ENCODE measurements around the gene ATP6V0B. TPM values are rescaled to one million over a fixed set of nuclear protein-coding genes. Genes with fewer than 3 reads are reported as not detected.

ATP6V0B gene
- total and polyA plus RNA-seq, 9 of the 15 experiments (the other 6 are each of a cell fraction or from before 2014, with no cell fraction given): 137 to 328 (median 220) TPM

DNA sequence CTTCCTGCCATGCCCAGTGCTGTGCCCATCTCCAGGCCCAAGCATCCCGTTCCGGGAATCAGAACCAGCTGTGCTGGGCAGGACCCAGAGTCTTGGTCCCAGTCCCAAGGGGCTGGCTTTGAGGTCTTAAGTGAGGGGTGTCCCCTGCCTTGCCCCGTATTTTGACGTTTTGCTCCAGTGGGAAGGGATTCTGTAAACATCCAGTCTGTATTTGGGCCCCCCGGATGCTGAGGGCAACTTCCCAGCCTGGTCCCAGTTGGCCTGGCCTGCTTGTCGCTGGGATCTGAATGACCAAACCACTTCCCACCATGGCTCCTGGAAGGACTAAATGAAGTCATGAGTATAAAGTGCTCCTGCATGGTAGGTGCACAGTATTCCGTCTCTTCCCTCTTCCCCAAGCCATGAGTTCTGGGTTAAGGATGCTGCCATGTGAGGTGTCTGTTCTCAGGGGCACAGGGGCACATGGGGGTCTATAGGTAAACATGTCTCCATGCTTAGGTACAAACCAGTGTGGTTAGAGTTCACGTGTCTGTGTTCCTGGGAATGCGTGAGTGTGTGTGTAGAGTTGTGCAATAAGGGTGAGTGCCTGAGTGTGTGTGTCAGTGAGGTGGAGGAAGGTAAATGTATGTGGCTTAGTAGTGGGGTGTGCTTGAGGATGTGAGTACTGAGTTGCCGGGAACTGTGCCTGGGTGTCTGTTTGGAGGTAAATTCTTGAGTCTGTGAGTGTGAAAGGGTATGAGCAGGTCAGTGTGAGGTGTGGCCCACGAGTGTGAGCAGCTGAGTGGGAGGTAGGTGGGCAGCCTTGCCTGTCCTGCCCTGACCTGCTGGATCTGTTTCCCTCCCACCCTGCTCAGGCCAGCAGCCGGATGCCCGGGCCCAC lies 5.7 kb downstream of the ATP6V0B start (continued):
- TF ChIP-seq, protein P1, sequence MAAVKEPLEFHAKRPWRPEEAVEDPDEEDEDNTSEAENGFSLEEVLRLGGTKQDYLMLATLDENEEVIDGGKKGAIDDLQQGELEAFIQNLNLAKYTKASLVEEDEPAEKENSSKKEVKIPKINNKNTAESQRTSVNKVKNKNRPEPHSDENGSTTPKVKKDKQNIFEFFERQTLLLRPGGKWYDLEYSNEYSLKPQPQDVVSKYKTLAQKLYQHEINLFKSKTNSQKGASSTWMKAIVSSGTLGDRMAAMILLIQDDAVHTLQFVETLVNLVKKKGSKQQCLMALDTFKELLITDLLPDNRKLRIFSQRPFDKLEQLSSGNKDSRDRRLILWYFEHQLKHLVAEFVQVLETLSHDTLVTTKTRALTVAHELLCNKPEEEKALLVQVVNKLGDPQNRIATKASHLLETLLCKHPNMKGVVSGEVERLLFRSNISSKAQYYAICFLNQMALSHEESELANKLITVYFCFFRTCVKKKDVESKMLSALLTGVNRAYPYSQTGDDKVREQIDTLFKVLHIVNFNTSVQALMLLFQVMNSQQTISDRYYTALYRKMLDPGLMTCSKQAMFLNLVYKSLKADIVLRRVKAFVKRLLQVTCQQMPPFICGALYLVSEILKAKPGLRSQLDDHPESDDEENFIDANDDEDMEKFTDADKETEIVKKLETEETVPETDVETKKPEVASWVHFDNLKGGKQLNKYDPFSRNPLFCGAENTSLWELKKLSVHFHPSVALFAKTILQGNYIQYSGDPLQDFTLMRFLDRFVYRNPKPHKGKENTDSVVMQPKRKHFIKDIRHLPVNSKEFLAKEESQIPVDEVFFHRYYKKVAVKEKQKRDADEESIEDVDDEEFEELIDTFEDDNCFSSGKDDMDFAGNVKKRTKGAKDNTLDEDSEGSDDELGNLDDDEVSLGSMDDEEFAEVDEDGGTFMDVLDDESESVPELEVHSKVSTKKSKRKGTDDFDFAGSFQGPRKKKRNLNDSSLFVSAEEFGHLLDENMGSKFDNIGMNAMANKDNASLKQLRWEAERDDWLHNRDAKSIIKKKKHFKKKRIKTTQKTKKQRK (IDR thresholded peaks at IDR 0.05; ENCODE audit: borderline replicate concordance, low read depth, low read length): no peak
- no peak for TF ChIP-seq TRIM28 (IDR thresholded peaks at IDR 0.05)
- no peak for TF ChIP-seq ADNP (tag; IDR thresholded peaks at IDR 0.05)
- peak; percentile 45; the same call in 1 of the 2 replicates for TF ChIP-seq ZBTB2 (IDR thresholded peaks at IDR 0.05)
- TF ChIP-seq TFAP4 (CRISPR knock-in tag; IDR thresholded peaks at IDR 0.05; ENCODE audit: borderline replicate concordance): peak; percentile 17; the same call in 1 of the 2 replicates
- no peak for TF ChIP-seq MIER1 (IDR thresholded peaks at IDR 0.05; ENCODE audit: low read depth)
- no peak for TF ChIP-seq TGIF2 (CRISPR knock-in tag; IDR thresholded peaks at IDR 0.05)
- TF ChIP-seq RBM17 (IDR thresholded peaks at IDR 0.05; ENCODE audit: borderline replicate concordance, low read depth, low read length): no peak
- TF ChIP-seq ZNF174 (CRISPR knock-in tag; IDR thresholded peaks at IDR 0.05): no peak

All from K562 (cell line).